Renal cortex interstitium (tissue), 11 donors: ENCODE results near the gene KCNE3. TPM values are rescaled to one million over a fixed set of nuclear protein-coding genes. Genes with fewer than 3 reads are reported as not detected.

Experiments
- DNase-seq, 11 donors: peaks; one replicate each; pipeline ENCODE4 v3.0.0-alpha.2; 2013; ENCODE audit warnings: low read depth in 9 of 11, low spot score in 4 of 11; ENCODE audit errors: extremely low read depth in 1 of 11
- polyA plus RNA-seq, 3 donors: library from polyadenylated mRNA; unstranded; fragments of 120-200 nt; gene quantifications; one replicate each; pipeline ENCODE4 v1.2.1, GENCODE V29; 2013; ENCODE audit not compliant: insufficient read length in 3 of 3

The KCNE3 gene
- polyA plus RNA-seq, 3 donors = 26.7 to 29.7 (median 28.4) TPM

- no peak for DNase-seq
Measured at GRCh38 chr11:74478877-74479731, 11.8 kb upstream of the KCNE3 start.

- DNase-seq = no peak
Measured at GRCh38 chr11:74476536-74476935, 9.2 kb upstream of the KCNE3 start.

GRCh38 chr11:74474316-74474715, 7.0 kb upstream of the KCNE3 start:
- DNase-seq = no peak

DNA sequence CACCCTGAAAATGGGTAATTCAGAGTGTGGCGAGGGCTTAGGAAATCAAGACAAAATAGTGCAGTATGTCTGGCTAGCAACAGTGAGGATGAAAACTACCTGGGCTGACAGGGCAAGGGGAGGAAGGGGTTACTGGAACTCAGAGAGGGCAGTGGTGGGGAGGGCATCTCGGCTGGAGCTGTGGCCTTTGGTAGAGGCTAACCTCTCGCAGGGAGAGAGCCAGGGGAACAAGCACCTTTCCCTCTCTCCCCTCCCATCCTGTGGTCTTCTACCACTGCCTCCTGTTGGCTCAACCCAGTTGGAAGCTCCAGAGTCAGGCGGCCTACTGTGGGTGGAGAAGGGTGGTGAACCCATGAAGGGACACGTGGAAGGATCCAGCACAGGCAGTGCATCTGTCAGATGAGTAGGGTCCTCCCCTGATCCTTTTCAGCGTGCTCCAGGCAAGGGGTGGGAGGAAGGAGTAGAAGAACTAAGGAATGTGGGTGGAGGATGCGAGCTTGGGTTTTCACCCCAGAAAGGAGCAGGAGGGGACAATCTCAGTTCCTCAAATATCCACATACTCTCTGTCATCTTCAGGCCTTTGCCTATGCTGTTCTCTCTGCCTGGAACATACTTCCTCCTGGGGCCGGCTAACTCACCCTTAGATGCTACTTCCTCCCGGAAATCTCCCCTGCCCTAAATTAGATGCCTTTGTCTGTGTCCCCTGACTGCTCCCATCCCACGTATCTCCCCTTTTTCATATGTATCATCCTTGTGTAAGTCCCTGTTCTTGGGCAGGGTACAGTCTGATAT, 6.2 kb upstream of the KCNE3 start:
- no peak for DNase-seq

DNA sequence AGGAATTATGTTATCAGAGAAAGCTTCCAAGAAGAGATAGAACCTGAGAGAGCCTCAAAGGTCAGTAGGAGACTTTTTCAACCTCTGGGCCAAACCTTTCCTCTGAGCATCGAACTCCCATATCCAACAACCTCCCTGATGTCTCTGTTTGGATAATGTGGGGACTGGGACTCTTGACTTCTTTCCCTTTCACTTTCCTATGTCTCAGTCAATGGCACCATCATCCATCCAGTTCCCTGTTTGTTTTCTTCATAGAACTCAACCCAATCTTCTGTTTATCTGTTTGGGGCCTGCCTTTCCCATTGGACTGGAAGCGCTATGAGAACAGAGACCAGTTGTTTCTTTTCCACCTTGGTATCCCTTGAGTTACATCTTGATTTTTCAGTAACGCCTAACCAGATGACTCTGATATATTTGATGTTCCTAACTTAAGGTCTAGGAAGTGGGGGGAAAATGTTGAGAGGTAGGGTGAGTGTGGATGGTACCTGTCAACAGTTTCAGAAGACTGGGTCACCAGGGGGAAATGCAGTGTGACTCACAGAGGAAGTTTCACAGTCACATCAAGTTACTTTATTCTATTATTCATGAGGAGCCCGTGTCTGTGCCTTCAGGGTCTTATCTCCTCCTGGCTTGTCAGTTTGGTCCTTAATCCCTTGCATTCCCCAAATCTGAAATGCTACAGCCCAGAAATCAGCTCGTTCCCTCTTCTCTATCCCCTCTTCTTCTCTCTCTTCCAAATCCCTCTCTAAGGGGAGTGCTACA, 4.5 kb upstream of the KCNE3 start:
- DNase-seq = no peak

- no peak for DNase-seq
Measured at GRCh38 chr11:74471037-74471436, 3.7 kb upstream of the KCNE3 start.

GRCh38 chr11:74470526-74470925, 3.2 kb upstream of the KCNE3 start:
- no peak for DNase-seq

DNA sequence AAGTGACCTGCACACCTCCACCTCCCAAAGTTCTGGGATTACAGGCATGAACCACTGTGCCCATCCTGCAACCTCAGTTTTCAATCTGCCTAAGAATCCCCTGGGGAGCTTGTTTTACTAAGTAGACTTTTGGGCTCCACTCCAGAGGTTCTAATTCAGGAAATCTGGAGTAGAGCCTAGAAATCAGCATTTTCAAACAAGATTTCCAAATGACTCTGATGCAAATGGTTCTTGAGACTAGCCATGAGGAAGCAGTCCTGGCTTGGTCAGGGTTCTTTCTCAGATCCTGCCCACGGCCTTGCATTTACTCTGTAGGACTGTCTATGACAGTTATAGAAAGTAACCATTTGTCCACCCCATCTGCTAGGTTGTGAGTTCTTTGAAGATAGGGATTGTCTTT, 1.6 kb upstream of the KCNE3 start:
- no peak for DNase-seq

GRCh38 chr11:74468521-74468920, 1.2 kb upstream of the KCNE3 start:
- DNase-seq = no peak

DNA sequence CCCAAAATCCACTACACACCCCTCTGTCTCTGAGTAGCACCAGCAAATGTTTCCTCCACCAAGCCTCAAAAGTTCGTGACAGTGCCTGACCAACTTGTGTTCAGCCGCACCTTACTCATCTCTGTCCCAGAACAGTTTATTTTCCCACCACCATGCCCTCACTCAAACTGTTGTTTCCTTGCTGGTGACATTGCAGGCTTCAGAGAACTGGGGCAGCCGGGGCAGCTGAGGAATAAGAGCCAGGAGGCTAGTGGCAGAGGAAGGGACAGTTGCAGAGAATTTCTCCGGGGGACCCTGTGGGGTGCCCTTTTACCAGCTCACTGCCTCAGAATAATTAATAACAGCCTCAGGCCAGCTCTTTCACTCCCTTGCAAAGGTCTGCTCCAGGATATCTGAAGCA, 709 bp upstream of the KCNE3 start:
- no peak for DNase-seq

GRCh38 chr11:74465291-74465708, 2.0 kb downstream of the KCNE3 start:
- DNase-seq = no peak

DNA sequence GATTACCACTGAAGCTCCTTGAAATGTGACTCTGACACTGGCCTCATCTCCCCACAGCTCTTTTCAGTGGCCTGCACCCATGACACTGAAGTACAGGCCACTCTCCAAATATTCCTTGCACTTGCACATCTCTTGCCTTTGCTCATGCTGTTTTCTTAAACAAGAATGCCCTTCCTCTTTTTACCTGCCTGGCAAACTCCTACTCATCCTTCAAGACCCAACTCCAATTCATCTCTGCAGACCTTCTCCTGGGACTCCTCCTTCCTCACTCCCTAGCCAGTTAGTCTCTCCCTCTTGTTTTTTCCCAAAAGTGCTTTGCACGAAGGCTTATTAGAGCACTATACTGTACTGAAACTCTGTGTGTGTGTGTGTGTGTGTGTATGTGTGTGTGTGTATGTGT, 2.6 kb downstream of the KCNE3 start:
- DNase-seq = no peak

- DNase-seq = no peak
Measured at GRCh38 chr11:74463216-74463615, 4.1 kb downstream of the KCNE3 start.

DNA sequence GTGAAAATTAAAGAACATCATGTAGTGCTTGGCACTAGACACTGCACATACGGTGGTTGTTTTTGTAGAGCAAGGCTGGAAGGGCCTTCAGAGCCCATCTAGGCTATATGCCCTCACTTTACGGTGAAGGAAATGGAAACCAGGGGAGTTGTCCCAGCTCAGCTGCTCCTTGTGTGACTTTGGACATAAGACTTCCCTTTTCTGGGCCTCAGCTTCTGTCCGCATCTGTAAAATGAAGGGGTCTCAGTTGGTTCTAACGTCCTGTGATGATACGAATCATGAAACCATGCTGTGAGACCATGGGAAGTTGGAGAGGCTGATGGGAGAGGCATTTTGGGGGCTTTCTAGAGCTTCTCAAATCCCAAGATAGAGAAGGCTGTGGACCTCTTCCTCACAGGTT, 4.7 kb downstream of the KCNE3 start:
- no peak for DNase-seq

DNA sequence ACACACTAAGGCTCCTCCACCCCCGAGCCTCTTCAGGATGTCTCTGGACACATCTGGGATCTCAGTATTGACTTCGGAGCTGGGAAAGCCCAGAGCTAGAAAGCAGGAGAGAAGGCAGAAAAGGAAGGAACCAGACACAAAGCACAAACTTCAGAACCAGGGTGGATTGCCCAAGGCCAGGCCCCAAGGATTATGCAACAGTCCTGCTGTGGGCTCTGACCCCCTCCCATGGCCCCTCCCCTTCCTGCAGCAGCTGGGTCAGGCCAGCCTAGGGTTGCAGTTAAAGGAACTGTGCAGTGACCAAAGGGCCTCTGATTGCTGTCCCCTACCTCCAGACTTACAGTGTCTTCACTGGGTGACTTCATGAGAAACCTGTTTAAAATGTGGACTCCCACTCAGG, 5.3 kb downstream of the KCNE3 start:
- DNase-seq = no peak

DNA sequence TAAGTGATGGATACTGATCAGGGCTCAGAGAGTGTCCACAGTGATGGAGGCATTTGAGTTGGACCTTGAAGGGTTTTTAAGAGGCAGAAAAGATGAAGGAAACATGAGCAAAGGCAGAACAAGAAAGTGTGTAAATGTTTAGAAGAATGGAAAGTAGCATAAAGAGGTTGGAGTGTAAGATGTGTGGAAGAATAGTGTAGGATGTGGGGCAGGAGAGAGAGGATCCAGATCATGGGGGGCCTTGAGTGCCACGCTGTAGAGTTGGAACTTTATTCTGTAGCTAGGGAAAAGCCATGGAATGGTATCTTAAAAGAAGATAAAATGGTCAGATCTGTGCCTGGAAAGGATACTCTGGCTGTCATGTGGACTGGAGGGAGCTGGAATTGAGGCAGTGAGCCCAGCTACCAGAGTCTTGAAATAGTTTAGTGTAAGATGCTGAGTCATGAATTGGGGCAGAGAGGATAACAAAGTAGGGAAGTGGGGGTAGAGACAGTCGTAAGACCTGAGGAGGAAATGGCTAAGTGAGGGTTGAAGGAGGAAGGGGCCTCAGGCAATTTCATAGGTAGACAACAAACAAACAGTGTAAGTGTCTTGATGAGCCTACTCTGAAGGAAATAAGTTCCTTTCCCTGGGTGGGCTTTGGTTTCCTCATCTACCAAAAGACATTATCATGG, 6.7 kb downstream of the KCNE3 start:
- no peak for DNase-seq

DNA sequence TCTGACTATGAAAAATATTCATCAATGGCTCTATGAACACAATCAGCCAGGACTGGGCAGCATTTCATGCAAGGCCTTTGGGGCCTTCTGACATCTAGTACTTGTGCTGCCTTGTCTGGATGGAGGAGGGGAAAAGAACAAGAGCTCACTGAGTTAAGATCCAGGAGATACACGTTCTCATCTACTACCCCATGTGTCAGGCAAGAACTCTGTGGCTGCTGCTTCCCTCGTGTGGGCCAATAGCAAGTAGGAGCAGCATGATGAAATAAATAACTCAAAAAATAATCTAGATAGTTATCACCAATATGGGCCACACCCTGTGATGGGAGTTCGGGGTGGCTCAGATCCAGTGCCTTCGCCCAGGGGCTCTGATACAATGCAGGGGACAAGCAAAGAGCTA, 7.3 kb downstream of the KCNE3 start:
- no peak for DNase-seq

- DNase-seq = no peak
Measured at GRCh38 chr11:74459584-74459983, 7.8 kb downstream of the KCNE3 start.

DNA sequence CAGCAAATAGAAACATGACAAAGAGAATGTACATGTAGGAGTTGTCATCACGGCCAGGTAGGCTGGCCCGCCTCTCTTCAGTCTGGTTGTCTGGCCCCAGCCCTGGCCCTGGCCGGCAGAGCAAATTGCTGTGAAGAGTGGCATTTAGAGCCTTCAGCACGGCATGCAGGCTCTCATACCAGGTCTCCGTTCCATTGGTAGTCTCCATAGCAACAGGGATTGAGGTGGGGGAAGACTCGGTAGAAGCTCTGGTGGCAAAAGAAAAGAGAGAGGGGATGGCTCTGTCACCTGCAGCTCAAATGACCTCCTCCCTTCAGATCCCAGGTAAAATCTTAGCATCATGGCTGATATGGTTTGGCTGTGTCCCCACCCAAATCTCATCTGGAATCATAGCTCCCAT, 10.0 kb downstream of the KCNE3 start:
- no peak for DNase-seq
